SU-DHL-6 (cell line): ENCODE data around the gene NINL.

Source experiments
- H2AFZ ChIP-seq: fragments of 200-600 bp; sonication (generic); 2 replicates; pipeline ENCODE4 v1.6.1; 2014; ENCODE audit warnings: low read depth, mild to moderate bottlenecking, moderate library complexity, mixed read lengths, antibody characterized with exemption, low read length; ENCODE audit not compliant: severe bottlenecking
- H3F3A ChIP-seq: fragments of 200-600 bp; shearing (Covaris generic); 2 replicates; pipeline ENCODE4 v1.6.0; 2016; ENCODE audit warnings: antibody characterized with exemption, mild to moderate bottlenecking; ENCODE audit not compliant: insufficient read depth
- H3K27ac ChIP-seq: fragments of 200-600 bp; sonication (generic); 2 replicates; pipeline ENCODE4 v1.5.1; 2016; ENCODE audit warnings: low read depth, mild to moderate bottlenecking, low read length, moderate library complexity, mixed read lengths
- H3K27me3 ChIP-seq: fragments of 200-600 bp; sonication (generic), shearing (Covaris generic); 2 replicates; pipeline ENCODE4 v1.6.0; 2014; ENCODE audit warnings: mild to moderate bottlenecking, low read length
- H3K36me3 ChIP-seq: fragments of 200-600 bp; sonication (generic); 2 replicates; pipeline ENCODE4 v1.6.1; 2014; ENCODE audit warnings: mild to moderate bottlenecking, low read length, mixed read lengths
- H3K4me2 ChIP-seq: fragments of 300-600, 200-600 bp; shearing (Covaris generic), sonication (generic); 2 replicates; pipeline ENCODE4 v1.6.0; 2014; ENCODE audit warnings: low read length, low read depth, mild to moderate bottlenecking; ENCODE audit not compliant: poor library complexity, severe bottlenecking
- H3K4me3 ChIP-seq: fragments of 200-600 bp; sonication (generic); 2 replicates; pipeline ENCODE4 v1.5.1; 2014; ENCODE audit warnings: antibody characterized with exemption, low read length, mild to moderate bottlenecking, mixed read lengths; ENCODE audit not compliant: insufficient read depth, poor library complexity, severe bottlenecking
- H3K79me2 ChIP-seq: fragments of 200-600 bp; sonication (generic); 2 replicates; pipeline ENCODE4 v1.6.1; 2014; ENCODE audit warnings: mild to moderate bottlenecking, low read length, moderate library complexity; ENCODE audit not compliant: insufficient read depth
- H3K9ac ChIP-seq: fragments of 200-600 bp; sonication (generic); 2 replicates; pipeline ENCODE4 v1.7.0; 2014; ENCODE audit warnings: mild to moderate bottlenecking, low read length
- H3K9me2 ChIP-seq: fragments of 200-600 bp; sonication (generic); replicated peaks from 2 replicates; pipeline ENCODE4 v1.6.1; 2014; ENCODE audit warnings: low read length; ENCODE audit not compliant: insufficient read depth
- H3K9me3 ChIP-seq: fragments of 200-600 bp; sonication (generic); 2 replicates; pipeline ENCODE4 v1.6.1; 2014; ENCODE audit warnings: low read length, mixed read lengths; ENCODE audit not compliant: insufficient read depth
- H4K20me1 ChIP-seq: fragments of 200-600 bp; sonication (generic); 2 replicates; pipeline ENCODE4 v1.6.1; 2014; ENCODE audit warnings: low read depth, mild to moderate bottlenecking, antibody characterized with exemption, low read length, moderate library complexity, mixed read lengths
- CTCF ChIP-seq: fragments of 200-600 bp; sonication (generic); IDR thresholded peaks from one replicate; pipeline ENCODE4 v1.5.1; 2017; ENCODE audit warnings: antibody characterized with exemption, mild to moderate bottlenecking, low read length, moderate library complexity; ENCODE audit not compliant: insufficient read depth, poor library complexity, severe bottlenecking
- EZH2phosphoT487 ChIP-seq: fragments of 200-600 bp; sonication (generic), shearing (Covaris generic); conservative IDR thresholded peaks from 2 replicates; pipeline ENCODE4 v1.6.1; 2018; ENCODE audit warnings: mild to moderate bottlenecking, antibody characterized with exemption, low read length, moderate library complexity, mixed read lengths

The NINL gene

GRCh38 chr20:25493748-25494505, 91.4 kb downstream of the NINL start:
- no peaks in the 10 kb centered on the region for H3K9me3 ChIP-seq
- no peaks in the 10 kb centered on the region for H3K9me2 ChIP-seq
- no peaks in the 10 kb centered on the region for H3K36me3 ChIP-seq
- TF ChIP-seq EZH2phosphoT487, result no peak
- H3K9ac ChIP-seq, result no peak overlapping the region
- no peak overlapping the region for H3K27ac ChIP-seq
- no peak overlapping the region for H2AFZ ChIP-seq
- H3K79me2 ChIP-seq, result no peaks in the 10 kb centered on the region
- no peaks in the 10 kb centered on the region for H3K27me3 ChIP-seq
- H4K20me1 ChIP-seq, result no peaks in the 10 kb centered on the region
- no peak overlapping the region for H3K4me2 ChIP-seq
- no peak overlapping the region for H3K4me3 ChIP-seq
- H3F3A ChIP-seq, result no peaks in the 10 kb centered on the region

- no peaks in the 10 kb centered on the region for H3K36me3 ChIP-seq
- no peaks in the 10 kb centered on the region for H4K20me1 ChIP-seq
- no peaks in the 10 kb centered on the region for H3F3A ChIP-seq
- H3K27ac ChIP-seq, result no peak overlapping the region
- H3K9ac ChIP-seq, result no peak overlapping the region
- H3K79me2 ChIP-seq, result no peaks in the 10 kb centered on the region
- H3K9me3 ChIP-seq, result no peaks in the 10 kb centered on the region
- TF ChIP-seq EZH2phosphoT487, result no peak
- no peak for TF ChIP-seq CTCF
- no peak overlapping the region for H3K4me3 ChIP-seq
- H3K9me2 ChIP-seq, result no peaks in the 10 kb centered on the region
- H2AFZ ChIP-seq, result no peak overlapping the region
- no peak overlapping the region for H3K4me2 ChIP-seq
- H3K27me3 ChIP-seq, result no peaks in the 10 kb centered on the region
Measured at GRCh38 chr20:25493137-25493536, 92.2 kb downstream of the NINL start.

- Histone ChIP-seq H3K4me2 (no peak overlapping the region), H3K9me3 (no peaks in the 10 kb centered on the region), H2AFZ (no peak overlapping the region), H3K9ac (no peak overlapping the region), H3K4me3 (no peak overlapping the region), H3K36me3 (no peaks in the 10 kb centered on the region), H4K20me1 (no peaks in the 10 kb centered on the region), H3K27me3 (no peaks in the 10 kb centered on the region), H3K27ac (no peak overlapping the region), H3F3A (no peaks in the 10 kb centered on the region), H3K9me2 (no peaks in the 10 kb centered on the region), H3K79me2 (no peaks in the 10 kb centered on the region)
- TF ChIP-seq CTCF, result no peak
- TF ChIP-seq EZH2phosphoT487, result no peak
Measured at GRCh38 chr20:25491446-25492038, 93.8 kb downstream of the NINL start.

GRCh38 chr20:25490656-25491445, 94.5 kb downstream of the NINL start:
- Histone ChIP-seq H3K79me2 (no peaks in the 10 kb centered on the region), H3K27ac (no peak overlapping the region), H3K9me3 (no peaks in the 10 kb centered on the region), H3K36me3 (no peaks in the 10 kb centered on the region), H3K4me3 (no peak overlapping the region), H2AFZ (no peak overlapping the region), H3K4me2 (no peak overlapping the region), H3K9me2 (no peaks in the 10 kb centered on the region), H3F3A (no peaks in the 10 kb centered on the region), H3K27me3 (no peaks in the 10 kb centered on the region), H4K20me1 (no peaks in the 10 kb centered on the region), H3K9ac (no peak overlapping the region)
- TF ChIP-seq EZH2phosphoT487 (no peak), CTCF (no peak)
